OCI-LY1 (cell line): ENCODE results near the gene DNAH8.

Source experiments
- H2AFZ ChIP-seq: fragments of 200-600 bp; sonication (generic), shearing (Covaris generic); 2 replicates; pipeline ENCODE4 v1.6.0; 2014; ENCODE audit warnings: antibody characterized with exemption, mild to moderate bottlenecking, low read length
- H3F3A ChIP-seq: fragments of 200-600 bp; sonication (generic), shearing (Covaris generic); 2 replicates; pipeline ENCODE4 v1.6.0; 2014; ENCODE audit warnings: mild to moderate bottlenecking, antibody characterized with exemption, low read length, moderate library complexity; ENCODE audit not compliant: insufficient read depth
- H3K27ac ChIP-seq: fragments of 200-600 bp; sonication (generic); 2 replicates; pipeline ENCODE4 v1.5.1; 2014; ENCODE audit warnings: low read length, mixed run types, mild to moderate bottlenecking, low read depth; ENCODE audit not compliant: poor library complexity, severe bottlenecking
- H3K27me3 ChIP-seq: fragments of 200-600 bp; sonication (generic); 2 replicates; pipeline ENCODE4 v1.6.0; 2014; ENCODE audit warnings: antibody characterized with exemption, mild to moderate bottlenecking, low read length, moderate library complexity; ENCODE audit not compliant: insufficient read depth
- H3K36me3 ChIP-seq: fragments of 200-600 bp; sonication (generic); 2 replicates; pipeline ENCODE4 v1.6.1; 2014; ENCODE audit warnings: mild to moderate bottlenecking, antibody characterized with exemption, low read length, moderate library complexity, mixed read lengths; ENCODE audit not compliant: insufficient read depth
- H3K4me1 ChIP-seq: fragments of 200-600 bp; sonication (generic); 2 replicates; pipeline ENCODE4 v1.5.1; 2014; ENCODE audit warnings: mild to moderate bottlenecking, low read length, moderate library complexity; ENCODE audit not compliant: insufficient read depth, severe bottlenecking
- H3K4me2 ChIP-seq: fragments of 200-600 bp; sonication (generic), shearing (Covaris generic); 2 replicates; pipeline ENCODE4 v1.6.1; 2014; ENCODE audit warnings: low read length
- H3K4me3 ChIP-seq: fragments of 200-600 bp; sonication (generic); 2 replicates; pipeline ENCODE4 v1.5.1; 2014; ENCODE audit warnings: low read length, low read depth, mild to moderate bottlenecking, mixed read lengths; ENCODE audit not compliant: poor library complexity, severe bottlenecking
- H3K79me2 ChIP-seq: fragments of 200-600 bp; shearing (Covaris generic); 2 replicates; pipeline ENCODE4 v1.6.1; 2016; ENCODE audit warnings: mixed run types, low read length, mixed read lengths; ENCODE audit not compliant: insufficient read depth
- H3K9ac ChIP-seq: fragments of 200-600 bp; sonication (generic), shearing (Covaris generic); 2 replicates; pipeline ENCODE4 v1.6.1; 2014; ENCODE audit warnings: mild to moderate bottlenecking, low read length, mixed read lengths
- H3K9me2 ChIP-seq: fragments of 200-600 bp; sonication (generic), shearing (Covaris generic); 2 replicates; pipeline ENCODE4 v1.6.1; 2014; ENCODE audit warnings: low read depth, mild to moderate bottlenecking, low read length, mixed read lengths
- H3K9me3 ChIP-seq: fragments of 200-600 bp; shearing (Covaris generic); 2 replicates; pipeline ENCODE4 v1.6.1; 2014; ENCODE audit warnings: low read length, mixed read lengths
- H4K20me1 ChIP-seq: fragments of 200-600 bp; sonication (generic), shearing (Covaris generic); 2 replicates; pipeline ENCODE4 v1.6.0; 2016; ENCODE audit warnings: mild to moderate bottlenecking, low read length; ENCODE audit not compliant: insufficient read depth
- CTCF ChIP-seq: fragments of 200-600 bp; sonication (generic), shearing (Covaris generic); IDR thresholded peaks from 2 replicates; pipeline ENCODE4 v1.5.1; 2017; ENCODE audit warnings: mild to moderate bottlenecking, antibody characterized with exemption, low read length, moderate library complexity, mixed read lengths
- EZH2 ChIP-seq: fragments of 200-600 bp; sonication (generic), shearing (Covaris generic); IDR thresholded peaks from 2 replicates; pipeline ENCODE4 v1.8.0; 2017; ENCODE audit warnings: borderline replicate concordance, mixed run types, mild to moderate bottlenecking, antibody characterized with exemption, low read length, moderate library complexity, mixed read lengths

The DNAH8 gene

GRCh38 chr6:39057251-39058155, 342.4 kb downstream of the DNAH8 start:
- Histone ChIP-seq H3F3A (no peaks in the 10 kb centered on the region), H3K4me3 (no peak overlapping the region), H2AFZ (no peak overlapping the region), H4K20me1 (no peaks in the 10 kb centered on the region), H3K36me3 (no peaks in the 10 kb centered on the region), H3K27ac (no peak overlapping the region), H3K27me3 (no peaks in the 10 kb centered on the region; the same call in 1 of the 2 replicates), H3K79me2 (no peaks in the 10 kb centered on the region), H3K9me3 (no peaks in the 10 kb centered on the region), H3K4me1 (no peaks in the 10 kb centered on the region), H3K9ac (no peak overlapping the region), H3K9me2 (no peaks in the 10 kb centered on the region), H3K4me2 (no peak overlapping the region)
- TF ChIP-seq CTCF (no peak), EZH2 (no peak)

GRCh38 chr6:39058471-39059147, 343.5 kb downstream of the DNAH8 start:
- no peak overlapping the region for H3K4me3 ChIP-seq
- H3K9me2 ChIP-seq = no peaks in the 10 kb centered on the region
- H3K9me3 ChIP-seq = no peaks in the 10 kb centered on the region
- H3K9ac ChIP-seq = no peak overlapping the region
- H3K4me2 ChIP-seq = no peak overlapping the region
- H3K4me1 ChIP-seq = no peaks in the 10 kb centered on the region
- no peaks in the 10 kb centered on the region for H3K79me2 ChIP-seq
- no peaks in the 10 kb centered on the region for H3K36me3 ChIP-seq
- no peaks in the 10 kb centered on the region for H3F3A ChIP-seq
- H4K20me1 ChIP-seq = no peaks in the 10 kb centered on the region
- no peak overlapping the region for H3K27ac ChIP-seq
- H3K27me3 ChIP-seq = no peaks in the 10 kb centered on the region; the same call in 1 of the 2 replicates
- no peak overlapping the region for H2AFZ ChIP-seq
- TF ChIP-seq CTCF (no peak), EZH2 (no peak)

GRCh38 chr6:39059496-39060310, 344.6 kb downstream of the DNAH8 start:
- H4K20me1 ChIP-seq = no peaks in the 10 kb centered on the region
- H3K9ac ChIP-seq = no peak overlapping the region
- H3K4me3 ChIP-seq = no peak overlapping the region
- no peaks in the 10 kb centered on the region for H3F3A ChIP-seq
- H3K79me2 ChIP-seq = no peaks in the 10 kb centered on the region
- no peaks in the 10 kb centered on the region for H3K9me3 ChIP-seq
- H3K27ac ChIP-seq = no peak overlapping the region
- no peaks in the 10 kb centered on the region for H3K36me3 ChIP-seq
- no peaks in the 10 kb centered on the region; the same call in 1 of the 2 replicates for H3K27me3 ChIP-seq
- no peak overlapping the region for H2AFZ ChIP-seq
- H3K4me1 ChIP-seq = no peaks in the 10 kb centered on the region
- no peak overlapping the region for H3K4me2 ChIP-seq
- no peaks in the 10 kb centered on the region for H3K9me2 ChIP-seq
- TF ChIP-seq CTCF (no peak), EZH2 (no peak)
